WTC11 (cell line): Measurements from ENCODE around the gene ZSWIM4. TPM values are rescaled to one million over a fixed set of nuclear protein-coding genes. Genes with fewer than 3 reads are reported as not detected.

ENCODE experiments used
- ATAC-seq: fragments of 200-7000 bp; cut with Tn5 transposase; 2 replicates; pipeline ENCODE4 v1.10.0; 2021; ENCODE audit warnings: mild to moderate bottlenecking, moderate library complexity
- CTCF ChIA-PET: fragments of 300-600 bp; sonication (Branson Sonifier 250); formaldehyde crosslinking; loops from one replicate; lab custom pipeline; 2021; ENCODE audit warnings: antibody characterized with exemption; lab: Charles Lee
- POLR2A ChIA-PET: fragments of 350-600 bp; sonication (Branson Sonifier 250); formaldehyde crosslinking; loops from one replicate; lab custom pipeline; 2021; ENCODE audit warnings: antibody characterized with exemption; lab: Charles Lee
- DNase-seq: peaks from one replicate; pipeline ENCODE4 v3.0.0; 2021; ENCODE audit warnings: low spot score
- H3K27ac Mint-ChIP-seq: 2 replicates; pipeline ENCODE4 v1.8.0; 2021; ENCODE audit warnings: mixed read lengths
- H3K27me3 Mint-ChIP-seq: 2 replicates; pipeline ENCODE4 v1.8.0; 2021; ENCODE audit warnings: low read depth, mild to moderate bottlenecking, moderate library complexity, mixed read lengths
- H3K36me3 Mint-ChIP-seq: 2 replicates; pipeline ENCODE4 v1.8.0; 2021; ENCODE audit warnings: mixed read lengths
- H3K4me1 Mint-ChIP-seq: 2 replicates; pipeline ENCODE4 v1.8.0; 2022; ENCODE audit warnings: mixed read lengths
- H3K4me3 Mint-ChIP-seq: 2 replicates; pipeline ENCODE4 v1.8.0; 2021; ENCODE audit warnings: mild to moderate bottlenecking, moderate library complexity, mixed read lengths
- H3K9me3 Mint-ChIP-seq: 2 replicates; pipeline ENCODE4 v1.8.0; 2021; ENCODE audit warnings: mixed read lengths
- AFF4 ChIP-seq: sonication (generic); formaldehyde crosslinking; IDR thresholded peaks from 2 replicates; pipeline ENCODE4 v1.8.1; 2023; ENCODE audit warnings: mild to moderate bottlenecking, missing genetic modification reagents, borderline replicate concordance
- ATF3 ChIP-seq: sonication (generic); formaldehyde crosslinking; conservative IDR thresholded peaks from 2 replicates; pipeline ENCODE4 v1.8.1; 2022; ENCODE audit warnings: mild to moderate bottlenecking, missing genetic modification reagents
- CBFB ChIP-seq: sonication (generic); formaldehyde crosslinking; IDR thresholded peaks from 2 replicates; pipeline ENCODE4 v1.8.1; 2022; ENCODE audit warnings: mild to moderate bottlenecking, low read depth, missing genetic modification reagents
- CDX4 ChIP-seq: fragments of 250-450 bp; sonication (Bioruptor Pico); IDR thresholded peaks from 2 replicates; pipeline ENCODE4 v1.9.0; 2021; ENCODE audit warnings: moderate library complexity, mild to moderate bottlenecking, inconsistent platforms, borderline replicate concordance
- ESRRA ChIP-seq: sonication (generic); formaldehyde crosslinking; IDR thresholded peaks from 2 replicates; pipeline ENCODE4 v1.8.1; 2022; ENCODE audit warnings: mild to moderate bottlenecking, missing genetic modification reagents, borderline replicate concordance
- JUN ChIP-seq: sonication (generic); formaldehyde crosslinking; IDR thresholded peaks from 2 replicates; pipeline ENCODE4 v1.8.0; 2023; ENCODE audit warnings: mild to moderate bottlenecking, missing genetic modification reagents
- KAT7 ChIP-seq: sonication (generic); formaldehyde crosslinking; IDR thresholded peaks from 2 replicates; pipeline ENCODE4 v1.8.1; 2023; ENCODE audit warnings: missing genetic modification reagents, mild to moderate bottlenecking, borderline replicate concordance
- NFE2L1 ChIP-seq: sonication (generic); formaldehyde crosslinking; IDR thresholded peaks from 2 replicates; pipeline ENCODE4 v1.8.1; 2023; ENCODE audit warnings: missing genetic modification reagents
- NR3C1 ChIP-seq: sonication (generic); formaldehyde crosslinking; conservative IDR thresholded peaks from 2 replicates; pipeline ENCODE4 v1.8.1; 2023; ENCODE audit warnings: low read depth, mild to moderate bottlenecking, missing genetic modification reagents
- OVOL2 ChIP-seq: fragments of 250-450 bp; sonication (Bioruptor Pico); IDR thresholded peaks from 2 replicates; pipeline ENCODE4 v1.9.0; 2021; ENCODE audit warnings: mild to moderate bottlenecking, borderline replicate concordance
- SMAD3 ChIP-seq: sonication (generic); formaldehyde crosslinking; IDR thresholded peaks from 2 replicates; pipeline ENCODE4 v1.8.0; 2022; ENCODE audit warnings: missing genetic modification reagents, mild to moderate bottlenecking, borderline replicate concordance
- SMAD4 ChIP-seq: sonication (generic); formaldehyde crosslinking; IDR thresholded peaks from 2 replicates; pipeline ENCODE4 v1.8.0; 2022; ENCODE audit warnings: mild to moderate bottlenecking, missing genetic modification reagents
- TP53 ChIP-seq: sonication (generic); formaldehyde crosslinking; IDR thresholded peaks from 2 replicates; pipeline ENCODE4 v1.8.1; 2023; ENCODE audit warnings: mild to moderate bottlenecking, missing genetic modification reagents
- USF2 ChIP-seq: sonication (generic); formaldehyde crosslinking; IDR thresholded peaks from 2 replicates; pipeline ENCODE4 v1.8.1; 2023; ENCODE audit warnings: mild to moderate bottlenecking, missing genetic modification reagents, moderate library complexity
- ZNF219 ChIP-seq: sonication (generic); formaldehyde crosslinking; IDR thresholded peaks from 2 replicates; pipeline ENCODE4 v1.8.0; 2023; ENCODE audit warnings: missing genetic modification reagents, mild to moderate bottlenecking, borderline replicate concordance
- ZNF281 ChIP-seq: sonication (generic); formaldehyde crosslinking; IDR thresholded peaks from 2 replicates; pipeline ENCODE4 v1.8.0; 2023; ENCODE audit warnings: mild to moderate bottlenecking, missing genetic modification reagents
- ZNF396 ChIP-seq: fragments of 250-450 bp; sonication (Bioruptor Pico); IDR thresholded peaks from 2 replicates; pipeline ENCODE4 v1.8.0; 2021; ENCODE audit warnings: mild to moderate bottlenecking, moderate library complexity, borderline replicate concordance
- ZNF416 ChIP-seq: fragments of 250-450 bp; sonication (Bioruptor Pico); IDR thresholded peaks from 2 replicates; pipeline ENCODE4 v1.9.0; 2021; ENCODE audit warnings: mild to moderate bottlenecking, inconsistent platforms
- ZNF671 ChIP-seq: fragments of 250-450 bp; sonication (Bioruptor Pico); IDR thresholded peaks from 2 replicates; pipeline ENCODE4 v1.8.0; 2021; ENCODE audit warnings: mild to moderate bottlenecking
- total RNA-seq: library from RNA; stranded (reverse); gene quantifications from 3 replicates; pipeline ENCODE4 v1.2.3, GENCODE V29; 2021

ZSWIM4 gene
- total RNA-seq, 1 experiment from 2014 or later, result 33.4 TPM

GRCh38 chr19:13747098-13747453 lies 48.2 kb upstream of the ZSWIM4 start:
- no peak for ATAC-seq
- H3K9me3 Mint-ChIP-seq, result peaks cover 7% of the 10 kb centered on the region
- H3K36me3 Mint-ChIP-seq, result peaks cover 4% of the 10 kb centered on the region
- H3K4me1 Mint-ChIP-seq, result peaks cover 16% of the 10 kb centered on the region
- CTCF ChIA-PET, result interaction anchor here (1.0 to 2.4 kb wide), 13 partner anchors 9 to 323 kb away, joined by 3 to 20 read pairs (median 6); partner anchors contain the start of genes IL27RA, MRI1 and ZSWIM4
- POLR2A ChIA-PET, result interaction anchor here (0.6 to 1.6 kb wide), 6 partner anchors 16 to 115 kb away, joined by 3 to 6 read pairs (median 4); partner anchors contain the start of genes MRI1 and ZSWIM4
- no peak overlapping the region; the same call in 1 of the 2 replicates for H3K27ac Mint-ChIP-seq
- TF ChIP-seq CBFB (CRISPR knock-in tag) (no peak), NR3C1 (no peak), ZNF281 (CRISPR knock-in tag) (no peak), ZNF396 (CRISPR knock-in tag) (no peak), ZNF671 (CRISPR knock-in tag) (no peak), CDX4 (CRISPR knock-in tag) (no peak), ZNF416 (CRISPR knock-in tag) (no peak), SMAD4 (CRISPR knock-in tag) (no peak), ZNF219 (no peak), TP53 (CRISPR knock-in tag) (no peak), OVOL2 (CRISPR knock-in tag) (no peak), JUN (CRISPR knock-in tag) (no peak), NFE2L1 (CRISPR knock-in tag) (no peak), KAT7 (CRISPR knock-in tag) (no peak), ATF3 (no peak), USF2 (CRISPR knock-in tag) (no peak), AFF4 (CRISPR knock-in tag) (no peak), SMAD3 (CRISPR knock-in tag) (no peak), ESRRA (CRISPR knock-in tag) (no peak)
- H3K27me3 Mint-ChIP-seq, result no peaks in the 10 kb centered on the region; the same call in 1 of the 2 replicates
- peak overlapping the region; percentile 96 for H3K4me3 Mint-ChIP-seq
- no peak for DNase-seq
